Nephron progenitor cell (in vitro differentiated cells): ENCODE measurements around the gene RBM22.

ENCODE experiments used
- DNase-seq: peaks from one replicate; pipeline ENCODE4 v3.0.0; 2021
- H3K27ac Mint-ChIP-seq: 2 replicates; pipeline ENCODE4 v1.8.0; 2021; ENCODE audit warnings: mild to moderate bottlenecking, moderate library complexity, mixed read lengths
- H3K27me3 Mint-ChIP-seq: 2 replicates; pipeline ENCODE4 v1.8.0; 2021; ENCODE audit warnings: mild to moderate bottlenecking, low read depth, mixed read lengths; ENCODE audit not compliant: poor library complexity
- H3K36me3 Mint-ChIP-seq: 2 replicates; pipeline ENCODE4 v1.8.0; 2021; ENCODE audit warnings: low read depth, mixed read lengths
- H3K4me1 Mint-ChIP-seq: 2 replicates; pipeline ENCODE4 v1.8.0; 2021; ENCODE audit warnings: mixed read lengths
- H3K4me3 Mint-ChIP-seq: 2 replicates; pipeline ENCODE4 v1.8.0; 2021; ENCODE audit warnings: mild to moderate bottlenecking, moderate library complexity, mixed read lengths
- H3K9me3 Mint-ChIP-seq: 2 replicates; pipeline ENCODE4 v1.8.0; 2021; ENCODE audit warnings: mild to moderate bottlenecking, moderate library complexity, mixed read lengths
- CTCF ChIP-seq: fragments of 200-600 bp; sonication (generic); IDR thresholded peaks from 2 replicates; pipeline ENCODE4 v1.5.0; 2021; ENCODE audit warnings: antibody characterized with exemption

Gene RBM22

GRCh38 chr5:150642991-150643710, 57.7 kb downstream of the RBM22 start:
- DNase-seq: no peak
- Mint-ChIP-seq H3K4me3 (no peak overlapping the region), H3K27ac (peak overlapping the region; percentile 25), H3K27me3 (peaks cover 10% of the 10 kb centered on the region), H3K9me3 (no peaks in the 10 kb centered on the region), H3K4me1 (peaks cover 77% of the 10 kb centered on the region), H3K36me3 (no peaks in the 10 kb centered on the region)
- no peak for TF ChIP-seq CTCF

GRCh38 chr5:150642567-150642927, 58.3 kb downstream of the RBM22 start:
- no peak for TF ChIP-seq CTCF
- H3K9me3 Mint-ChIP-seq: no peaks in the 10 kb centered on the region
- DNase-seq: no peak
- H3K36me3 Mint-ChIP-seq: no peaks in the 10 kb centered on the region
- H3K4me3 Mint-ChIP-seq: no peak overlapping the region
- H3K27ac Mint-ChIP-seq: no peak overlapping the region
- peaks cover 10% of the 10 kb centered on the region for H3K27me3 Mint-ChIP-seq
- peaks cover 80% of the 10 kb centered on the region for H3K4me1 Mint-ChIP-seq

GRCh38 chr5:150641824-150642566, 58.9 kb downstream of the RBM22 start:
- peaks cover 79% of the 10 kb centered on the region for H3K4me1 Mint-ChIP-seq
- peak overlapping the region; percentile 79 for H3K27ac Mint-ChIP-seq
- no peaks in the 10 kb centered on the region for H3K9me3 Mint-ChIP-seq
- no peaks in the 10 kb centered on the region for H3K36me3 Mint-ChIP-seq
- H3K27me3 Mint-ChIP-seq: peaks cover 10% of the 10 kb centered on the region
- no peak overlapping the region for H3K4me3 Mint-ChIP-seq
- no peak for DNase-seq
- no peak for TF ChIP-seq CTCF

- H3K36me3 Mint-ChIP-seq: no peaks in the 10 kb centered on the region
- H3K27ac Mint-ChIP-seq: peak overlapping the region; percentile 22
- peaks cover 86% of the 10 kb centered on the region for H3K4me1 Mint-ChIP-seq
- H3K9me3 Mint-ChIP-seq: no peaks in the 10 kb centered on the region
- no peak overlapping the region for H3K4me3 Mint-ChIP-seq
- no peak for TF ChIP-seq CTCF
- H3K27me3 Mint-ChIP-seq: peaks cover 10% of the 10 kb centered on the region
- no peak for DNase-seq
Observed at GRCh38 chr5:150641006-150641570, 59.8 kb downstream of the RBM22 start.
